ENCODE measurements around the gene SEM1. TPM values are rescaled to one million over a fixed set of nuclear protein-coding genes. Genes with fewer than 3 reads are reported as not detected.
"Not testable (repeated sequence)": the region's sequence is repeated elsewhere in the genome, so short reads cannot be mapped to it uniquely, and the experiment has no call there.

The SEM1 gene
- total RNA-seq, 2 experiments from 2014 or later = 37.7 to 47.5 TPM

DNA sequence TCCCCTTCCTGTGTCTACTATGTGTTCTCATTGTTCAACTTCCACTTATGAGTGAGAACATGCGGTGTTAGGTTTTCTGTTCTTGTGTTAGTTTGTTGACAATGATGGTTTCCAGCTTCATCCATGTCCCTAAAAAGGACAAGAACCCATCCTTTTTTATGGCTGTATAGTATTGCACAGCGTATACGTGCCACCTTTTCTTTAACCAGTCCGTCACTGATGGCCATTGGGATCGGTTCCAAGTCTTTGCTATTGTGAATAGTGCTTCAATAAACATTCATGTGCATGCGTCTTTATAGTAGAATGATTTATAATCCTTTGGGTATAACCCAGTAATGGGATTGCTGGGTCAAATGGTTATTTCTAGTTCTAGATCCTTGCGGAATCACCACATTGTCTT is 11.2 kb downstream of the SEM1 start:
- H3K36me3 Mint-ChIP-seq (ENCODE audit: low read depth); CTCF ChIA-PET; H3K27ac Mint-ChIP-seq; H3K27me3 Mint-ChIP-seq (ENCODE audit: low read depth); DNase-seq; intact Hi-C loops (cut with micrococcal nuclease); H3K4me3 Mint-ChIP-seq; H3K9me3 Mint-ChIP-seq: not testable (repeated sequence)
- peaks cover 57% of the 10 kb centered on the region for H3K4me1 Mint-ChIP-seq (ENCODE audit: low read depth)

GRCh38 chr7:96697822-96698221 is 11.8 kb downstream of the SEM1 start:
- no peak for DNase-seq
- intact Hi-C loops (cut with micrococcal nuclease) = no loop called here
- no peak overlapping the region for H3K27ac Mint-ChIP-seq
- no peaks in the 10 kb centered on the region for H3K9me3 Mint-ChIP-seq
- H3K4me3 Mint-ChIP-seq = no peak overlapping the region
- H3K36me3 Mint-ChIP-seq (ENCODE audit: low read depth) = peaks cover 12% of the 10 kb centered on the region
- no peaks in the 10 kb centered on the region for H3K27me3 Mint-ChIP-seq (ENCODE audit: low read depth)
- peaks cover 55% of the 10 kb centered on the region for H3K4me1 Mint-ChIP-seq (ENCODE audit: low read depth)
- CTCF ChIA-PET = no interaction called here

GRCh38 chr7:96695581-96695980 is 14.1 kb downstream of the SEM1 start:
- Mint-ChIP-seq H3K9me3 (no peaks in the 10 kb centered on the region), H3K36me3 (ENCODE audit: low read depth) (peaks cover 15% of the 10 kb centered on the region), H3K27me3 (ENCODE audit: low read depth) (no peaks in the 10 kb centered on the region), H3K4me1 (ENCODE audit: low read depth) (peaks cover 43% of the 10 kb centered on the region), H3K27ac (no peak overlapping the region), H3K4me3 (no peak overlapping the region)
- no peak for DNase-seq
- intact Hi-C loops (cut with micrococcal nuclease) = no loop called here
- CTCF ChIA-PET = no interaction called here

DNA sequence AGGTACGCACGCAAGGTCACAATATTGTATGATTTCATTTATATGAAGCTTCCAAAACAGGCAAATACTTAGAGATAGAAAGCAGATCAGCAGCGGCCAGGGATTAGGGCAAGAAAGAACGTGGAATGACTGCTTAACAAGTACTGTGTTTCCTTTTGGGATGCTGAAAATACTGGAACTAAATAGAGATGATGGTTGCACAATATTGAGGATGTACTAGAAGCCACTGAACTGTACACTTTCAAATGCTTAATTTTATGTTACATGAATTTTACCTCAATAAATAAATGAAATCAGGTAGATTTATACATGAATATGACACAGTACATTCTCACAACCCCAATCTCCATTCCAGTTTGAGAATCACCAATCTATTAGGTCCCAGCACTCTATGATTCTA is 15.6 kb downstream of the SEM1 start:
- H3K36me3 Mint-ChIP-seq (ENCODE audit: low read depth) = peaks cover 24% of the 10 kb centered on the region
- no peak for DNase-seq
- no peak overlapping the region for H3K4me3 Mint-ChIP-seq
- no peaks in the 10 kb centered on the region for H3K9me3 Mint-ChIP-seq
- intact Hi-C loops (cut with micrococcal nuclease) = no loop called here
- CTCF ChIA-PET = no interaction called here
- H3K27ac Mint-ChIP-seq = no peak overlapping the region
- H3K27me3 Mint-ChIP-seq (ENCODE audit: low read depth) = no peaks in the 10 kb centered on the region
- peaks cover 36% of the 10 kb centered on the region for H3K4me1 Mint-ChIP-seq (ENCODE audit: low read depth)

DNA sequence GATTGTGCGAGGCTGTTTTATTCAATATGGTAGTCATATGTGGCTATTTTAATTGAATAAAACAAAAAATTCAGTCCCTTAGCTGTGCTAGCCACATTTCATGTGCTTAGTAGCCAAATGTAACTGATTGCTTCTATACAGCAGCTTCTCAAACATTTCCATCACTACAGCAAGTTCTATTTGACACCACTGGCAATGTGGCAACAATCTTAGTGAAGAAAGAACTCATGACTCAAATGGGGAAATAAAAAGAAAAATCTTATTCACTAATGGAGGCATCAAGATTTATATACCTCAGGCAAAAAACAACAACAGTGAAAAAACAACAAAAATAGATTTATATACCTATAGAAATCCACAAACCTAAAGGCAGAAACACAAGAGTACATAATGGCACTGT is 17.9 kb downstream of the SEM1 start:
- Mint-ChIP-seq H3K27ac (no peak overlapping the region), H3K4me1 (ENCODE audit: low read depth) (peaks cover 21% of the 10 kb centered on the region), H3K27me3 (ENCODE audit: low read depth) (no peaks in the 10 kb centered on the region), H3K4me3 (no peak overlapping the region), H3K9me3 (peaks cover 3% of the 10 kb centered on the region), H3K36me3 (ENCODE audit: low read depth) (peaks cover 33% of the 10 kb centered on the region)
- intact Hi-C loops (cut with micrococcal nuclease) = no loop called here
- no peak for DNase-seq
- CTCF ChIA-PET = no interaction called here

DNA sequence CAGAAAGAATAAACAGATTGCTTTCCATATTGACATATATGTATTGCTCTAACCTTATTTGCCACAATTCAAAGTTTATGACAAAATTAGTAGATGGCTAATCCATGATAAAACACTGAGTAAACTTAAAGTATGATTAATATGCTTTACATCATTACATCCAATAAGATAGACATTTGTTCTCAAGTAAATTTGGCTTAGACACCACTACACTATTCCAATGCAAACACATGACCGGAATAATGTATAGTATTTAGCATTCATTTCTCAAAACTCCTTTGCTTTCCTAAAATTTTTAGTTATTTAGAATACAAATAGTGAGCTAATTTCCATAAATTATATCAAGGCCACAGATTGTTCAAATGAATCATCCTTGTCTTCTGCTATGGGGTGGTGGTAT is 20.2 kb downstream of the SEM1 start:
- intact Hi-C loops (cut with micrococcal nuclease) = no loop called here
- Mint-ChIP-seq H3K36me3 (ENCODE audit: low read depth) (peaks cover 43% of the 10 kb centered on the region), H3K9me3 (peaks cover 7% of the 10 kb centered on the region), H3K4me1 (ENCODE audit: low read depth) (peaks cover 26% of the 10 kb centered on the region), H3K4me3 (no peak overlapping the region), H3K27ac (no peak overlapping the region), H3K27me3 (ENCODE audit: low read depth) (no peaks in the 10 kb centered on the region)
- CTCF ChIA-PET = no interaction called here
- no peak for DNase-seq

- intact Hi-C loops (cut with micrococcal nuclease) = no loop called here
- Mint-ChIP-seq H3K9me3 (peaks cover 22% of the 10 kb centered on the region), H3K27me3 (ENCODE audit: low read depth) (no peaks in the 10 kb centered on the region), H3K4me3 (no peak overlapping the region), H3K4me1 (ENCODE audit: low read depth) (peaks cover 22% of the 10 kb centered on the region), H3K27ac (no peak overlapping the region), H3K36me3 (ENCODE audit: low read depth) (peaks cover 58% of the 10 kb centered on the region)
- CTCF ChIA-PET = interaction anchor here (0.6 kb wide), 1 partner anchor 502 kb away, joined by 4 read pairs; no protein-coding TSS in a partner anchor
- no peak for DNase-seq
Observed at GRCh38 chr7:96686305-96686704, 23.3 kb downstream of the SEM1 start.

DNA sequence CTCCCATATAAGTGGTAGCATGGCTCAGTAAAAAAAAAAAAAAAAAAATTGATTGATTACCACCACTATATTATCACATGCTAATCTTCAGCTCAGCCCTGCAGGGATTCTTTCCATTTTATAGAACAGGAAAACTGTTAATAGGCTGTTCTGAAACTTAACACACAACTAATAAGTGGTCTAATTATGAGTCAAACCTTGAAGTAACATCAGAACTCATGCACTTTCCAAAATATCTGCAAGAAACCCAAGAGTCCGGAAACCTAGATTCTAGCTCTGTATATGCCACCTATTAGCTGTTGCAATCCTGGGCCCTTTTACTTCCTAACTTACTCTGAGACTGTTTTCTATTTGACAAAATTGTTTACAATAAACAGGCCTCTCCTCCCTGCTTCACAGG is 23.9 kb downstream of the SEM1 start:
- CTCF ChIA-PET = interaction anchor here (0.6 kb wide), 1 partner anchor 501 kb away, joined by 4 read pairs; no protein-coding TSS in a partner anchor
- Mint-ChIP-seq H3K4me3 (no peak overlapping the region), H3K9me3 (peaks cover 22% of the 10 kb centered on the region), H3K27ac (no peak overlapping the region), H3K36me3 (ENCODE audit: low read depth) (peaks cover 62% of the 10 kb centered on the region), H3K27me3 (ENCODE audit: low read depth) (no peaks in the 10 kb centered on the region), H3K4me1 (ENCODE audit: low read depth) (peaks cover 22% of the 10 kb centered on the region)
- intact Hi-C loops (cut with micrococcal nuclease) = no loop called here
- DNase-seq = no peak

- no peak for DNase-seq
- Mint-ChIP-seq H3K36me3 (ENCODE audit: low read depth) (peaks cover 58% of the 10 kb centered on the region), H3K27me3 (ENCODE audit: low read depth) (no peaks in the 10 kb centered on the region), H3K4me3 (no peak overlapping the region), H3K4me1 (ENCODE audit: low read depth) (peaks cover 22% of the 10 kb centered on the region), H3K27ac (no peak overlapping the region), H3K9me3 (peaks cover 22% of the 10 kb centered on the region)
- CTCF ChIA-PET = interaction anchor here (0.6 kb wide), 1 partner anchor 501 kb away, joined by 4 read pairs; no protein-coding TSS in a partner anchor
- intact Hi-C loops (cut with micrococcal nuclease) = no loop called here
Observed at GRCh38 chr7:96685353-96685752, 24.3 kb downstream of the SEM1 start.

DNA sequence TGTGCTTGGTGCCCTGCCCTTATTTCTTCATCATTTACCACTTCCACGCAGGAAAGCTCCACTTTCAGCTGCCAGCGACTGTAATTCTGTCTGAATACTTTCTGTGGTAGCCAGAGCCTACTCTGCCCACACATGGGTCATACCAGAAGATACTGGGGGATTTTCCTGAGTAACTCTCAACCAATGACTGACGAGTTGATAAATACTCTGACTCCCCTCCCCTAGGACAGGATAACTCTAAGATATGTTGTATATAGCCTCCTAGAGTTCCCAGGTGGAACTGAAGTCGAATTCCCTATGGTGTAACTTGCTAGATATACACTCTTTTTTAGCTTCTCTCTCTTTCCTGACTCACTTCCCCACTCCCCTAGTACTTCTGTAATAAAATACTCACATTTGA is 29.8 kb downstream of the SEM1 start:
- no peak overlapping the region for H3K27ac Mint-ChIP-seq
- intact Hi-C loops (cut with micrococcal nuclease) = no loop called here
- CTCF ChIA-PET = interaction anchor here (1.0 kb wide), 1 partner anchor 28 kb away, joined by 3 read pairs; no protein-coding TSS in a partner anchor
- H3K4me3 Mint-ChIP-seq = no peak overlapping the region
- peaks cover 35% of the 10 kb centered on the region for H3K36me3 Mint-ChIP-seq (ENCODE audit: low read depth)
- peaks cover 3% of the 10 kb centered on the region for H3K4me1 Mint-ChIP-seq (ENCODE audit: low read depth)
- H3K9me3 Mint-ChIP-seq = peaks cover 20% of the 10 kb centered on the region
- DNase-seq = no peak
- H3K27me3 Mint-ChIP-seq (ENCODE audit: low read depth) = no peaks in the 10 kb centered on the region

DNA sequence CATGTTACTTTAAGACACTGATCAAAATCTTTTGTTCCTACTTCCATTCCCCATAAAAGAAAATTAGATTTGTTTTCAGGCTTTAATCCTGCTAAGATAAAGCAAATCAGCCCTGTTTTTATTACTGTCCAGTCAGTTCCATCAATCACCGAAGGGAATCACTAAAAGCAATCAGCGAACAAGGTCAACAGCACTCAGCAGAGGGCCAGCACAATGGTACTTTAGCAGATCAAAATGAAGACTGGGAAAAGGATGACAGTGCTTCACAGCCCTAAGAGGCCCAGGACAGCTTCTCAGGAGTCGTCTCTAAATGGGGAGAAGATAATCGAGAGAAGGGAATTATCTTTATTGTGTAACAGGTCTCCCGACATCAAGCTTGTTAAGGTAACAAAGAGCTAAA is 32.7 kb downstream of the SEM1 start:
- H3K27me3 Mint-ChIP-seq (ENCODE audit: low read depth) = no peaks in the 10 kb centered on the region
- no peak for DNase-seq
- no peaks in the 10 kb centered on the region for H3K4me1 Mint-ChIP-seq (ENCODE audit: low read depth)
- H3K36me3 Mint-ChIP-seq (ENCODE audit: low read depth) = peaks cover 11% of the 10 kb centered on the region
- no peak overlapping the region for H3K4me3 Mint-ChIP-seq
- no peaks in the 10 kb centered on the region for H3K9me3 Mint-ChIP-seq
- intact Hi-C loops (cut with micrococcal nuclease) = no loop called here
- no peak overlapping the region for H3K27ac Mint-ChIP-seq
- CTCF ChIA-PET = no interaction called here

GRCh38 chr7:96675548-96675947 is 34.1 kb downstream of the SEM1 start:
- H3K4me3 Mint-ChIP-seq = no peak overlapping the region
- H3K27ac Mint-ChIP-seq = no peak overlapping the region
- CTCF ChIA-PET = no interaction called here
- intact Hi-C loops (cut with micrococcal nuclease) = no loop called here
- H3K4me1 Mint-ChIP-seq (ENCODE audit: low read depth) = no peaks in the 10 kb centered on the region
- H3K9me3 Mint-ChIP-seq = no peaks in the 10 kb centered on the region
- no peak for DNase-seq
- H3K36me3 Mint-ChIP-seq (ENCODE audit: low read depth) = peaks cover 4% of the 10 kb centered on the region
- no peaks in the 10 kb centered on the region for H3K27me3 Mint-ChIP-seq (ENCODE audit: low read depth)

DNA sequence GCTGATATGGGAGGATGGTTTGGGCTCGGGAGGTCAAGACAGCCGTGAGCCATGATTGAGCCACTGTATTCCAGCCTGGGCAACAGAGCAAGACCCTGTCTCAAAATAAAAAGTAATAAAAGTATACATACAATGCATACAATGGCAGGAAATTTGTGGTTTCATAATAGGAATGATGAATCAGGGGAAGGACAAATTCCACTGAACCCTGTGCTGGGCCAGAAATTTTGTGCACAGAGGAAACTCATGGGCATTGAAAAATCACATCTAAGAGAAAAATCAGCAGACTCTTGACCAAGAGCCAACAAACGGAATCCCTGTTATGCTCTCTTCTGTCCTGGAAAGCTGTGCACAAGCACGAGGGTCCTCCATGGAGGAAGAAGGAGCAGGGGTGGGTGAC is 35.1 kb downstream of the SEM1 start:
- DNase-seq = no peak
- H3K4me3 Mint-ChIP-seq = no peak overlapping the region
- no peaks in the 10 kb centered on the region for H3K4me1 Mint-ChIP-seq (ENCODE audit: low read depth)
- H3K27ac Mint-ChIP-seq = no peak overlapping the region
- intact Hi-C loops (cut with micrococcal nuclease) = no loop called here
- peaks cover 4% of the 10 kb centered on the region for H3K36me3 Mint-ChIP-seq (ENCODE audit: low read depth)
- CTCF ChIA-PET = no interaction called here
- no peaks in the 10 kb centered on the region for H3K9me3 Mint-ChIP-seq
- no peaks in the 10 kb centered on the region for H3K27me3 Mint-ChIP-seq (ENCODE audit: low read depth)

- Mint-ChIP-seq H3K4me1 (ENCODE audit: low read depth) (no peaks in the 10 kb centered on the region), H3K27me3 (ENCODE audit: low read depth) (no peaks in the 10 kb centered on the region), H3K36me3 (ENCODE audit: low read depth) (peaks cover 9% of the 10 kb centered on the region), H3K9me3 (no peaks in the 10 kb centered on the region), H3K4me3 (no peak overlapping the region), H3K27ac (no peak overlapping the region)
- CTCF ChIA-PET = no interaction called here
- intact Hi-C loops (cut with micrococcal nuclease) = no loop called here
- no peak for DNase-seq
Observed at GRCh38 chr7:96671854-96672253, 37.8 kb downstream of the SEM1 start.
